ENCODE results near the gene ERMARD.

The ERMARD gene

GRCh38 chr6:169816054-169816453 is 64.6 kb downstream of the ERMARD start:
- WGBS: 71% methylated on average over 2 of the region's 2 CpGs
- no peak overlapping the region for H3K14ac ChIP-seq (ENCODE audit: low read length in 2 of 2)
- no peak for DNase-seq

GRCh38 chr6:169816975-169817374 is 65.6 kb downstream of the ERMARD start:
- 78% methylated on average over 3 of the region's 3 CpGs for WGBS

More at GRCh38 chr6:169816054-169816453, 64.6 kb downstream of the ERMARD start:
- Histone ChIP-seq H3K4ac (ENCODE audit: low read depth in 1 of 2, low read length in 2 of 2) (no peak overlapping the region), H2BK120ac (ENCODE audit: low read depth, low read length) (no peak overlapping the region), H4K8ac (ENCODE audit: low read length) (no peak overlapping the region), H3K9ac (ENCODE audit: low read length) (no peak overlapping the region), H3K4me3 (ENCODE audit: insufficient read depth in 1 of 2, low read depth in 1 of 2, low read length in 2 of 2) (no peak overlapping the region), H3K79me1 (replicated peaks; ENCODE audit: low read length, poor library complexity, severe bottlenecking) (no peaks in the 10 kb centered on the region), H3K23ac (ENCODE audit: low read length in 2 of 2) (no peak overlapping the region), H3K27me3 (ENCODE audit: control insufficient read depth in 1 of 2, insufficient read depth in 1 of 2, low read length in 2 of 2) (peaks cover 0 to 3% of the 10 kb centered on the region in 2 experiments), H3K18ac (ENCODE audit: low read depth in 1 of 2, low read length in 2 of 2) (no peak overlapping the region), H2AFZ (ENCODE audit: low read depth, low read length) (no peak overlapping the region), H2AK5ac (ENCODE audit: low read length, severe bottlenecking) (no peak overlapping the region), H3K36me3 (ENCODE audit: control insufficient read depth in 1 of 2, insufficient read depth in 2 of 2, low read depth in 1 of 2, low read length in 2 of 2) (no peaks in the 10 kb centered on the region), H2BK12ac (ENCODE audit: low read length in 2 of 2) (no peak overlapping the region), H3K4me1 (ENCODE audit: control insufficient read depth, insufficient read depth, low read depth, low read length) (no peaks in the 10 kb centered on the region), H3K27ac (ENCODE audit: low read length, poor library complexity, severe bottlenecking) (no peak overlapping the region), H4K91ac (ENCODE audit: low read length) (no peak overlapping the region), H2BK5ac (ENCODE audit: low read depth, low read length, poor library complexity, severe bottlenecking) (no peak overlapping the region), H3K4me2 (ENCODE audit: low read length, poor library complexity, severe bottlenecking) (no peak overlapping the region), H3K9me3 (ENCODE audit: control insufficient read depth, low read length) (peaks cover 10% of the 10 kb centered on the region), H2BK15ac (ENCODE audit: low read depth, poor library complexity, severe bottlenecking) (no peak overlapping the region)

GRCh38 chr6:169820358-169820757 is 68.9 kb downstream of the ERMARD start:
- H3K4me1 ChIP-seq (ENCODE audit: control insufficient read depth, insufficient read depth, low read depth, low read length): no peaks in the 10 kb centered on the region
- no peak overlapping the region for H3K9ac ChIP-seq (ENCODE audit: low read length)
- no peak overlapping the region for H3K23ac ChIP-seq (ENCODE audit: low read length in 2 of 2)
- H3K4me2 ChIP-seq (ENCODE audit: low read length, poor library complexity, severe bottlenecking): no peak overlapping the region
- no peak overlapping the region for H2BK12ac ChIP-seq (ENCODE audit: low read length in 2 of 2)
- H3K27ac ChIP-seq (ENCODE audit: low read length, poor library complexity, severe bottlenecking): no peak overlapping the region
- no peak overlapping the region for H3K18ac ChIP-seq (ENCODE audit: low read depth in 1 of 2, low read length in 2 of 2)
- 44% methylated on average over 1 of the region's 2 CpGs for WGBS
- no peak overlapping the region for H2BK5ac ChIP-seq (ENCODE audit: low read depth, low read length, poor library complexity, severe bottlenecking)
- H3K9me3 ChIP-seq (ENCODE audit: control insufficient read depth, low read length): peaks cover 10% of the 10 kb centered on the region
- H3K36me3 ChIP-seq (ENCODE audit: control insufficient read depth in 1 of 2, insufficient read depth in 2 of 2, low read depth in 1 of 2, low read length in 2 of 2): no peaks in the 10 kb centered on the region
- no peak overlapping the region for H3K14ac ChIP-seq (ENCODE audit: low read length in 2 of 2)
- H2BK120ac ChIP-seq (ENCODE audit: low read depth, low read length): no peak overlapping the region
- peaks cover 13 to 20% of the 10 kb centered on the region in 2 experiments for H3K27me3 ChIP-seq (ENCODE audit: control insufficient read depth in 1 of 2, insufficient read depth in 1 of 2, low read length in 2 of 2)
- no peak overlapping the region for H2BK15ac ChIP-seq (ENCODE audit: low read depth, poor library complexity, severe bottlenecking)
- H3K4me3 ChIP-seq (ENCODE audit: insufficient read depth in 1 of 2, low read depth in 1 of 2, low read length in 2 of 2): no peak overlapping the region
- no peak for DNase-seq
- no peaks in the 10 kb centered on the region for H3K79me1 ChIP-seq (replicated peaks; ENCODE audit: low read length, poor library complexity, severe bottlenecking)
- no peak overlapping the region for H3K4ac ChIP-seq (ENCODE audit: low read depth in 1 of 2, low read length in 2 of 2)
- no peak overlapping the region for H4K8ac ChIP-seq (ENCODE audit: low read length)
- H2AFZ ChIP-seq (ENCODE audit: low read depth, low read length): no peak overlapping the region
- no peak overlapping the region for H4K91ac ChIP-seq (ENCODE audit: low read length)
- no peak overlapping the region for H2AK5ac ChIP-seq (ENCODE audit: low read length, severe bottlenecking)

More at GRCh38 chr6:169816975-169817374, 65.6 kb downstream of the ERMARD start:
- Histone ChIP-seq H3K27ac (ENCODE audit: low read length, poor library complexity, severe bottlenecking) (no peak overlapping the region), H3K18ac (ENCODE audit: low read depth in 1 of 2, low read length in 2 of 2) (no peak overlapping the region), H3K9ac (ENCODE audit: low read length) (no peak overlapping the region), H3K9me3 (ENCODE audit: control insufficient read depth, low read length) (peaks cover 10% of the 10 kb centered on the region), H3K79me1 (replicated peaks; ENCODE audit: low read length, poor library complexity, severe bottlenecking) (no peaks in the 10 kb centered on the region), H3K36me3 (ENCODE audit: control insufficient read depth in 1 of 2, insufficient read depth in 2 of 2, low read depth in 1 of 2, low read length in 2 of 2) (no peaks in the 10 kb centered on the region), H3K4me1 (ENCODE audit: control insufficient read depth, insufficient read depth, low read depth, low read length) (no peaks in the 10 kb centered on the region), H3K23ac (ENCODE audit: low read length in 2 of 2) (no peak overlapping the region), H3K4me3 (ENCODE audit: insufficient read depth in 1 of 2, low read depth in 1 of 2, low read length in 2 of 2) (no peak overlapping the region), H3K4ac (ENCODE audit: low read depth in 1 of 2, low read length in 2 of 2) (no peak overlapping the region), H4K91ac (ENCODE audit: low read length) (no peak overlapping the region), H2AK5ac (ENCODE audit: low read length, severe bottlenecking) (no peak overlapping the region), H3K27me3 (ENCODE audit: control insufficient read depth in 1 of 2, insufficient read depth in 1 of 2, low read length in 2 of 2) (peaks cover 0 to 4% of the 10 kb centered on the region in 2 experiments), H3K14ac (ENCODE audit: low read length in 2 of 2) (no peak overlapping the region), H2BK12ac (ENCODE audit: low read length in 2 of 2) (no peak overlapping the region), H2BK15ac (ENCODE audit: low read depth, poor library complexity, severe bottlenecking) (no peak overlapping the region), H2BK5ac (ENCODE audit: low read depth, low read length, poor library complexity, severe bottlenecking) (no peak overlapping the region), H2AFZ (ENCODE audit: low read depth, low read length) (no peak overlapping the region), H3K4me2 (ENCODE audit: low read length, poor library complexity, severe bottlenecking) (no peak overlapping the region), H4K8ac (ENCODE audit: low read length) (no peak overlapping the region), H2BK120ac (ENCODE audit: low read depth, low read length) (no peak overlapping the region)
- DNase-seq: no peak

GRCh38 chr6:169824021-169824420 is 72.6 kb downstream of the ERMARD start:
- Histone ChIP-seq H3K79me1 (replicated peaks; ENCODE audit: low read length, poor library complexity, severe bottlenecking) (no peaks in the 10 kb centered on the region), H3K9ac (ENCODE audit: low read length) (no peak overlapping the region), H2AK5ac (ENCODE audit: low read length, severe bottlenecking) (no peak overlapping the region), H3K4ac (ENCODE audit: low read depth in 1 of 2, low read length in 2 of 2) (no peak overlapping the region), H3K23ac (ENCODE audit: low read length in 2 of 2) (no peak overlapping the region), H3K4me2 (ENCODE audit: low read length, poor library complexity, severe bottlenecking) (no peak overlapping the region), H4K91ac (ENCODE audit: low read length) (no peak overlapping the region), H3K4me3 (ENCODE audit: insufficient read depth in 1 of 2, low read depth in 1 of 2, low read length in 2 of 2) (no peak overlapping the region), H2AFZ (ENCODE audit: low read depth, low read length) (no peak overlapping the region), H2BK15ac (ENCODE audit: low read depth, poor library complexity, severe bottlenecking) (no peak overlapping the region), H3K36me3 (ENCODE audit: control insufficient read depth in 1 of 2, insufficient read depth in 2 of 2, low read depth in 1 of 2, low read length in 2 of 2) (no peaks in the 10 kb centered on the region), H3K4me1 (ENCODE audit: control insufficient read depth, insufficient read depth, low read depth, low read length) (no peaks in the 10 kb centered on the region), H3K27ac (ENCODE audit: low read length, poor library complexity, severe bottlenecking) (no peak overlapping the region), H3K14ac (ENCODE audit: low read length in 2 of 2) (no peak overlapping the region), H3K18ac (ENCODE audit: low read depth in 1 of 2, low read length in 2 of 2) (no peak overlapping the region), H3K27me3 (ENCODE audit: control insufficient read depth in 1 of 2, insufficient read depth in 1 of 2, low read length in 2 of 2) (peaks cover 19 to 40% of the 10 kb centered on the region in 2 experiments), H4K8ac (ENCODE audit: low read length) (no peak overlapping the region), H3K9me3 (ENCODE audit: control insufficient read depth, low read length) (no peaks in the 10 kb centered on the region), H2BK120ac (ENCODE audit: low read depth, low read length) (no peak overlapping the region), H2BK12ac (ENCODE audit: low read length in 2 of 2) (no peak overlapping the region), H2BK5ac (ENCODE audit: low read depth, low read length, poor library complexity, severe bottlenecking) (no peak overlapping the region)
- 79% methylated on average over 9 of the region's 9 CpGs for WGBS
- no peak for DNase-seq

Data from mesenchymal stem cell (in vitro differentiated cells and primary cell).